Measurements from ENCODE around the gene NAA20. TPM values are rescaled to one million over a fixed set of nuclear protein-coding genes. Genes with fewer than 3 reads are reported as not detected.
A peak's percentile ranks its signal among the peaks of the same experiment; 100 is the strongest.

The NAA20 gene
- total and polyA plus RNA-seq, 2 of the 13 experiments (the other 11 are each of a cell fraction or from before 2014, with no cell fraction given), result 81.9 to 82.8 TPM

DNA sequence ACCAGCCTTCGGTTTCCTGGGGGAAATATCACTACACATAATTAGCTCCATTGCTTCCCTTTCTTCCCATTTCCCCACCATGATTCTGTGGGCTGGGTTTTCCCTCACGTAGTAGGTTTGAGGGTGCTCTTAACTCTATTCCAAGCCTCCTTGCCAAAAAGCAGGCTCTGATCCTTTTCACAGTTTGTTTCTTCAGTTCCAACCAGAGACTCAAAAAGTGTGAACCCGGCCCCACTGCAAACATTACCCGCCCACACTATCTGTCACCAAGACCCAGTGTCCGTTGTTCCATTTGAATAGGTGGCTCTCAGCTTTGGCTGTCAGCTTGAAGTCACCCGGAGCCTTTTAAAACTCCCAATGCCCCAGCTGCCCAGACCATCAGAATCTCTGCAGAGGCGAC is 11.8 kb upstream of the NAA20 start (continued):
- TF ChIP-seq, protein P1, sequence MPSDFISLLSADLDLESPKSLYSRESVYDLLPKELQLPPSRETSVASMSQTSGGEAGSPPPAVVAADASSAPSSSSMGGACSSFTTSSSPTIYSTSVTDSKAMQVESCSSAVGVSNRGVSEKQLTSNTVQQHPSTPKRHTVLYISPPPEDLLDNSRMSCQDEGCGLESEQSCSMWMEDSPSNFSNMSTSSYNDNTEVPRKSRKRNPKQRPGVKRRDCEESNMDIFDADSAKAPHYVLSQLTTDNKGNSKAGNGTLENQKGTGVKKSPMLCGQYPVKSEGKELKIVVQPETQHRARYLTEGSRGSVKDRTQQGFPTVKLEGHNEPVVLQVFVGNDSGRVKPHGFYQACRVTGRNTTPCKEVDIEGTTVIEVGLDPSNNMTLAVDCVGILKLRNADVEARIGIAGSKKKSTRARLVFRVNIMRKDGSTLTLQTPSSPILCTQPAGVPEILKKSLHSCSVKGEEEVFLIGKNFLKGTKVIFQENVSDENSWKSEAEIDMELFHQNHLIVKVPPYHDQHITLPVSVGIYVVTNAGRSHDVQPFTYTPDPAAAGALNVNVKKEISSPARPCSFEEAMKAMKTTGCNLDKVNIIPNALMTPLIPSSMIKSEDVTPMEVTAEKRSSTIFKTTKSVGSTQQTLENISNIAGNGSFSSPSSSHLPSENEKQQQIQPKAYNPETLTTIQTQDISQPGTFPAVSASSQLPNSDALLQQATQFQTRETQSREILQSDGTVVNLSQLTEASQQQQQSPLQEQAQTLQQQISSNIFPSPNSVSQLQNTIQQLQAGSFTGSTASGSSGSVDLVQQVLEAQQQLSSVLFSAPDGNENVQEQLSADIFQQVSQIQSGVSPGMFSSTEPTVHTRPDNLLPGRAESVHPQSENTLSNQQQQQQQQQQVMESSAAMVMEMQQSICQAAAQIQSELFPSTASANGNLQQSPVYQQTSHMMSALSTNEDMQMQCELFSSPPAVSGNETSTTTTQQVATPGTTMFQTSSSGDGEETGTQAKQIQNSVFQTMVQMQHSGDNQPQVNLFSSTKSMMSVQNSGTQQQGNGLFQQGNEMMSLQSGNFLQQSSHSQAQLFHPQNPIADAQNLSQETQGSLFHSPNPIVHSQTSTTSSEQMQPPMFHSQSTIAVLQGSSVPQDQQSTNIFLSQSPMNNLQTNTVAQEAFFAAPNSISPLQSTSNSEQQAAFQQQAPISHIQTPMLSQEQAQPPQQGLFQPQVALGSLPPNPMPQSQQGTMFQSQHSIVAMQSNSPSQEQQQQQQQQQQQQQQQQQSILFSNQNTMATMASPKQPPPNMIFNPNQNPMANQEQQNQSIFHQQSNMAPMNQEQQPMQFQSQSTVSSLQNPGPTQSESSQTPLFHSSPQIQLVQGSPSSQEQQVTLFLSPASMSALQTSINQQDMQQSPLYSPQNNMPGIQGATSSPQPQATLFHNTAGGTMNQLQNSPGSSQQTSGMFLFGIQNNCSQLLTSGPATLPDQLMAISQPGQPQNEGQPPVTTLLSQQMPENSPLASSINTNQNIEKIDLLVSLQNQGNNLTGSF (CRISPR knock-in tag; IDR thresholded peaks at IDR 0.05), result no peak
- no peak for TF ChIP-seq FOXO1 (CRISPR knock-in tag; IDR thresholded peaks at IDR 0.05)
- TF ChIP-seq, protein P2, sequence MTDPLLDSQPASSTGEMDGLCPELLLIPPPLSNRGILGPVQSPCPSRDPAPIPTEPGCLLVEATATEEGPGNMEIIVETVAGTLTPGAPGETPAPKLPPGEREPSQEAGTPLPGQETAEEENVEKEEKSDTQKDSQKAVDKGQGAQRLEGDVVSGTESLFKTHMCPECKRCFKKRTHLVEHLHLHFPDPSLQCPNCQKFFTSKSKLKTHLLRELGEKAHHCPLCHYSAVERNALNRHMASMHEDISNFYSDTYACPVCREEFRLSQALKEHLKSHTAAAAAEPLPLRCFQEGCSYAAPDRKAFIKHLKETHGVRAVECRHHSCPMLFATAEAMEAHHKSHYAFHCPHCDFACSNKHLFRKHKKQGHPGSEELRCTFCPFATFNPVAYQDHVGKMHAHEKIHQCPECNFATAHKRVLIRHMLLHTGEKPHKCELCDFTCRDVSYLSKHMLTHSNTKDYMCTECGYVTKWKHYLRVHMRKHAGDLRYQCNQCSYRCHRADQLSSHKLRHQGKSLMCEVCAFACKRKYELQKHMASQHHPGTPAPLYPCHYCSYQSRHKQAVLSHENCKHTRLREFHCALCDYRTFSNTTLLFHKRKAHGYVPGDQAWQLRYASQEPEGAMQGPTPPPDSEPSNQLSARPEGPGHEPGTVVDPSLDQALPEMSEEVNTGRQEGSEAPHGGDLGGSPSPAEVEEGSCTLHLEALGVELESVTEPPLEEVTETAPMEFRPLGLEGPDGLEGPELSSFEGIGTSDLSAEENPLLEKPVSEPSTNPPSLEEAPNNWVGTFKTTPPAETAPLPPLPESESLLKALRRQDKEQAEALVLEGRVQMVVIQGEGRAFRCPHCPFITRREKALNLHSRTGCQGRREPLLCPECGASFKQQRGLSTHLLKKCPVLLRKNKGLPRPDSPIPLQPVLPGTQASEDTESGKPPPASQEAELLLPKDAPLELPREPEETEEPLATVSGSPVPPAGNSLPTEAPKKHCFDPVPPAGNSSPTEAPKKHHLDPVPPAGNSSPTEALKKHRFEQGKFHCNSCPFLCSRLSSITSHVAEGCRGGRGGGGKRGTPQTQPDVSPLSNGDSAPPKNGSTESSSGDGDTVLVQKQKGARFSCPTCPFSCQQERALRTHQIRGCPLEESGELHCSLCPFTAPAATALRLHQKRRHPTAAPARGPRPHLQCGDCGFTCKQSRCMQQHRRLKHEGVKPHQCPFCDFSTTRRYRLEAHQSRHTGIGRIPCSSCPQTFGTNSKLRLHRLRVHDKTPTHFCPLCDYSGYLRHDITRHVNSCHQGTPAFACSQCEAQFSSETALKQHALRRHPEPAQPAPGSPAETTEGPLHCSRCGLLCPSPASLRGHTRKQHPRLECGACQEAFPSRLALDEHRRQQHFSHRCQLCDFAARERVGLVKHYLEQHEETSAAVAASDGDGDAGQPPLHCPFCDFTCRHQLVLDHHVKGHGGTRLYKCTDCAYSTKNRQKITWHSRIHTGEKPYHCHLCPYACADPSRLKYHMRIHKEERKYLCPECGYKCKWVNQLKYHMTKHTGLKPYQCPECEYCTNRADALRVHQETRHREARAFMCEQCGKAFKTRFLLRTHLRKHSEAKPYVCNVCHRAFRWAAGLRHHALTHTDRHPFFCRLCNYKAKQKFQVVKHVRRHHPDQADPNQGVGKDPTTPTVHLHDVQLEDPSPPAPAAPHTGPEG (CRISPR knock-in tag; IDR thresholded peaks at IDR 0.05), result no peak
- TF ChIP-seq, protein P3, sequence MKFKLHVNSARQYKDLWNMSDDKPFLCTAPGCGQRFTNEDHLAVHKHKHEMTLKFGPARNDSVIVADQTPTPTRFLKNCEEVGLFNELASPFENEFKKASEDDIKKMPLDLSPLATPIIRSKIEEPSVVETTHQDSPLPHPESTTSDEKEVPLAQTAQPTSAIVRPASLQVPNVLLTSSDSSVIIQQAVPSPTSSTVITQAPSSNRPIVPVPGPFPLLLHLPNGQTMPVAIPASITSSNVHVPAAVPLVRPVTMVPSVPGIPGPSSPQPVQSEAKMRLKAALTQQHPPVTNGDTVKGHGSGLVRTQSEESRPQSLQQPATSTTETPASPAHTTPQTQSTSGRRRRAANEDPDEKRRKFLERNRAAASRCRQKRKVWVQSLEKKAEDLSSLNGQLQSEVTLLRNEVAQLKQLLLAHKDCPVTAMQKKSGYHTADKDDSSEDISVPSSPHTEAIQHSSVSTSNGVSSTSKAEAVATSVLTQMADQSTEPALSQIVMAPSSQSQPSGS (CRISPR knock-in tag; IDR thresholded peaks at IDR 0.05), result 0 out of 2 replicates have a peak, but pooled peaks have one; percentile 20
- TF ChIP-seq TBL1XR1 (IDR thresholded peaks at IDR 0.05; ENCODE audit: borderline replicate concordance, low read length, partially characterized antibody), result no peak
- no peak for TF ChIP-seq NFATC3 (CRISPR knock-in tag; IDR thresholded peaks at IDR 0.05)
- TF ChIP-seq DPF2 (CRISPR knock-in tag; IDR thresholded peaks at IDR 0.05; ENCODE audit: borderline replicate concordance, low read depth), result no peak
- no peak for TF ChIP-seq ZNF678 (CRISPR knock-in tag; IDR thresholded peaks at IDR 0.05)
- peak; percentile 43; the same call in 1 of the 2 replicates for TF ChIP-seq HDAC1 (CRISPR knock-in tag; IDR thresholded peaks at IDR 0.05)
- TF ChIP-seq, protein P4, sequence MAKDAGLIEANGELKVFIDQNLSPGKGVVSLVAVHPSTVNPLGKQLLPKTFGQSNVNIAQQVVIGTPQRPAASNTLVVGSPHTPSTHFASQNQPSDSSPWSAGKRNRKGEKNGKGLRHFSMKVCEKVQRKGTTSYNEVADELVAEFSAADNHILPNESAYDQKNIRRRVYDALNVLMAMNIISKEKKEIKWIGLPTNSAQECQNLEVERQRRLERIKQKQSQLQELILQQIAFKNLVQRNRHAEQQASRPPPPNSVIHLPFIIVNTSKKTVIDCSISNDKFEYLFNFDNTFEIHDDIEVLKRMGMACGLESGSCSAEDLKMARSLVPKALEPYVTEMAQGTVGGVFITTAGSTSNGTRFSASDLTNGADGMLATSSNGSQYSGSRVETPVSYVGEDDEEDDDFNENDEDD (CRISPR knock-in tag; IDR thresholded peaks at IDR 0.05; ENCODE audit: borderline replicate concordance), result no peak
- TF ChIP-seq SMYD3 (CRISPR knock-in tag; IDR thresholded peaks at IDR 0.05), result no peak
- TF ChIP-seq KAT8 (CRISPR knock-in tag; IDR thresholded peaks at IDR 0.05), result 0 out of 2 replicates have a peak, but pooled peaks have one; percentile 15
- no peak for TF ChIP-seq MBNL3 (CRISPR knock-in tag; conservative IDR thresholded peaks at IDR 0.05)
- TF ChIP-seq NR1H2 (CRISPR knock-in tag; IDR thresholded peaks at IDR 0.05; ENCODE audit: borderline replicate concordance, low read depth), result no peak
- TF ChIP-seq, protein P5, sequence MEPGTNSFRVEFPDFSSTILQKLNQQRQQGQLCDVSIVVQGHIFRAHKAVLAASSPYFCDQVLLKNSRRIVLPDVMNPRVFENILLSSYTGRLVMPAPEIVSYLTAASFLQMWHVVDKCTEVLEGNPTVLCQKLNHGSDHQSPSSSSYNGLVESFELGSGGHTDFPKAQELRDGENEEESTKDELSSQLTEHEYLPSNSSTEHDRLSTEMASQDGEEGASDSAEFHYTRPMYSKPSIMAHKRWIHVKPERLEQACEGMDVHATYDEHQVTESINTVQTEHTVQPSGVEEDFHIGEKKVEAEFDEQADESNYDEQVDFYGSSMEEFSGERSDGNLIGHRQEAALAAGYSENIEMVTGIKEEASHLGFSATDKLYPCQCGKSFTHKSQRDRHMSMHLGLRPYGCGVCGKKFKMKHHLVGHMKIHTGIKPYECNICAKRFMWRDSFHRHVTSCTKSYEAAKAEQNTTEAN (CRISPR knock-in tag; conservative IDR thresholded peaks at IDR 0.05), result no peak
